ENCODE measurements around the gene ST3GAL5. TPM values are rescaled to one million over a fixed set of nuclear protein-coding genes. Genes with fewer than 3 reads are reported as not detected.

The ST3GAL5 gene
- total RNA-seq, 2 experiments from 2014 or later: 7.4 to 11.3 TPM

DNA sequence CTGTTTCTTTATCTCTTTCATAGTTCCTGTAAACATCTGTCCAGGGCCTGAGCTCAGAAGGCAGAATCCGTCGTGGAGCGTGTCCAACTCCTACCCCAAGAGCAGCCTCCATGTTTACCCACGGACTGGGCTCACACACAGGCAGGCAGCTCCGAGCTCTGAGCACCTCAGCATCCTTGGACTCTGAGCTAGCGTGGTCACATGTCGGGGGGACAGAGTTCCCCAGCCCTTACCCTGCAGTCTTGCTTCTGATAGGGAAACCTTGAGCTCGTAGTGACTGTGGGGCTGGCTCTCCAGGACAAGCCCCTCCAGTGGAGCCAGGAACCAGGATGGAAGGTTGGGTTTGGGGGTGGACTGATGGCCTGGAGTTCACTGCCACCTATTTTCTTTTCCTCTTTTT lies 15.1 kb upstream of the ST3GAL5 start:
- no TSS peak for BruUV-seq (replicated peaks)
- intact Hi-C loops (cut with micrococcal nuclease; ENCODE audit: unreplicated experiment): no loop called here
- Histone ChIP-seq H3K9me3 (ENCODE audit: low read length) (no peaks in the 10 kb centered on the region), H2AFZ (ENCODE audit: low read length) (no peak overlapping the region), H3K27ac (ENCODE audit: low read depth, low read length, poor library complexity, severe bottlenecking) (no peak overlapping the region), H4K20me1 (ENCODE audit: insufficient read depth, low read length) (no peaks in the 10 kb centered on the region), H3K4me3 (ENCODE audit: low read depth, low read length, poor library complexity, severe bottlenecking) (no peak overlapping the region), H3K79me2 (ENCODE audit: insufficient read depth, low read depth, low read length) (no peaks in the 10 kb centered on the region), H3K9me2 (ENCODE audit: insufficient read depth, low read length) (no peaks in the 10 kb centered on the region), H3K36me3 (ENCODE audit: insufficient read depth, low read length) (no peaks in the 10 kb centered on the region), H3K4me2 (ENCODE audit: low read length) (no peak overlapping the region), H3K4me1 (ENCODE audit: insufficient read depth, low read length, poor library complexity, severe bottlenecking) (no peaks in the 10 kb centered on the region)
- ChIA-PET CTCF (ENCODE audit: unreplicated experiment) (no interaction called here), POLR2A (no interaction called here)
- no peak for DNase-seq (ENCODE audit: low spot score)
- no peak for TF ChIP-seq EZH2phosphoT487 (IDR thresholded peaks at IDR 0.05; ENCODE audit: borderline replicate concordance, low read depth, low read length)
- TF ChIP-seq, protein P1, sequence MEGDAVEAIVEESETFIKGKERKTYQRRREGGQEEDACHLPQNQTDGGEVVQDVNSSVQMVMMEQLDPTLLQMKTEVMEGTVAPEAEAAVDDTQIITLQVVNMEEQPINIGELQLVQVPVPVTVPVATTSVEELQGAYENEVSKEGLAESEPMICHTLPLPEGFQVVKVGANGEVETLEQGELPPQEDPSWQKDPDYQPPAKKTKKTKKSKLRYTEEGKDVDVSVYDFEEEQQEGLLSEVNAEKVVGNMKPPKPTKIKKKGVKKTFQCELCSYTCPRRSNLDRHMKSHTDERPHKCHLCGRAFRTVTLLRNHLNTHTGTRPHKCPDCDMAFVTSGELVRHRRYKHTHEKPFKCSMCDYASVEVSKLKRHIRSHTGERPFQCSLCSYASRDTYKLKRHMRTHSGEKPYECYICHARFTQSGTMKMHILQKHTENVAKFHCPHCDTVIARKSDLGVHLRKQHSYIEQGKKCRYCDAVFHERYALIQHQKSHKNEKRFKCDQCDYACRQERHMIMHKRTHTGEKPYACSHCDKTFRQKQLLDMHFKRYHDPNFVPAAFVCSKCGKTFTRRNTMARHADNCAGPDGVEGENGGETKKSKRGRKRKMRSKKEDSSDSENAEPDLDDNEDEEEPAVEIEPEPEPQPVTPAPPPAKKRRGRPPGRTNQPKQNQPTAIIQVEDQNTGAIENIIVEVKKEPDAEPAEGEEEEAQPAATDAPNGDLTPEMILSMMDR (conservative IDR thresholded peaks at IDR 0.05; ENCODE audit: low read length): no peak

DNA sequence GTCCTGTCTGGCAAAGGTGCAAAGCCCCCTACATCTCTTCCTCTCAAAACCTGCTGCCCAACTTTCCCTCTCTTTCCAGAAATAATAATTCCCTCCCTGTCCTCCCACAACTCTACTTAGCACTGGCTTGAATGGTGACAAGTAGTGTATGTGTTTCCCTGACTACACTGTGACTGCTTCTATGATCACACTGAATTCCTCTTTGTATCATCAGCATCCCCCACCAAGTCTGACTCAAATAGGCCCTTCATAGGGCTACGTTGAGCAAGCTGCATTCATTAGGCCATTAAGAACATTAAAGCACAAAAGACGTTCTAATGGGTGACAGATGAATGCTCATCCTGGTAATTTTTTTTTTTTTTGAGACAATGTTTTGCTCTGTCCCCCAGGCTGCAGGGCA lies 13.7 kb upstream of the ST3GAL5 start:
- no peak overlapping the region for H2AFZ ChIP-seq (ENCODE audit: low read length)
- ChIA-PET CTCF (ENCODE audit: unreplicated experiment) (no interaction called here), POLR2A (no interaction called here)
- H3K4me2 ChIP-seq (ENCODE audit: low read length): no peak overlapping the region
- H3K9me2 ChIP-seq (ENCODE audit: insufficient read depth, low read length): no peaks in the 10 kb centered on the region
- no peak for DNase-seq (ENCODE audit: low spot score)
- H3K4me1 ChIP-seq (ENCODE audit: insufficient read depth, low read length, poor library complexity, severe bottlenecking): no peaks in the 10 kb centered on the region
- H4K20me1 ChIP-seq (ENCODE audit: insufficient read depth, low read length): no peaks in the 10 kb centered on the region
- TF ChIP-seq, protein P1 (conservative IDR thresholded peaks at IDR 0.05; ENCODE audit: low read length): no peak
- no peak for TF ChIP-seq EZH2phosphoT487 (IDR thresholded peaks at IDR 0.05; ENCODE audit: borderline replicate concordance, low read depth, low read length)
- H3K79me2 ChIP-seq (ENCODE audit: insufficient read depth, low read depth, low read length): no peaks in the 10 kb centered on the region
- H3K27ac ChIP-seq (ENCODE audit: low read depth, low read length, poor library complexity, severe bottlenecking): no peak overlapping the region
- intact Hi-C loops (cut with micrococcal nuclease; ENCODE audit: unreplicated experiment): no loop called here
- 0 out of 2 replicates have a peak, but pooled peaks cover 6% of the 10 kb centered on the region for H3K9me3 ChIP-seq (ENCODE audit: low read length)
- BruUV-seq (replicated peaks): no TSS peak
- H3K4me3 ChIP-seq (ENCODE audit: low read depth, low read length, poor library complexity, severe bottlenecking): no peak overlapping the region
- H3K36me3 ChIP-seq (ENCODE audit: insufficient read depth, low read length): no peaks in the 10 kb centered on the region

DNA sequence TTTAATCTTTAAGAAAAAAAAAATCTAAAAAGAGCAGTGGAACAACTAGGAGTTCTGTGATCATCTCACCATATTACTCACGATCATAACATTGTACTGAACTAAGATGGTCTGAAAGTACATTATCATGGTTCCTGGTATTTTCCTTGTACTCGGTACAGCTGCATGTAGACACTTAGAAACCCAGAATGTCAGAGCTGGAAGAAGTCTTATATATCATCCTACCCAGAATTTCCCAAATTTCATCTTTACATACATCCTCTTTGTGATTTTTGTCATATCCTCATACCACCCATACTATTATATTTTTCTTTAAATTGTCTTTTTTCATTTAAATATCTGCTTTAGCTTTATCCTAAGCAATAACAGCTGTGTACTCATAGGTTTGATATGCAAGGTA lies 12.4 kb upstream of the ST3GAL5 start:
- H2AFZ ChIP-seq (ENCODE audit: low read length): no peak overlapping the region
- BruUV-seq (replicated peaks): no TSS peak
- H3K4me3 ChIP-seq (ENCODE audit: low read depth, low read length, poor library complexity, severe bottlenecking): no peak overlapping the region
- H3K4me1 ChIP-seq (ENCODE audit: insufficient read depth, low read length, poor library complexity, severe bottlenecking): no peaks in the 10 kb centered on the region
- ChIA-PET POLR2A (interaction anchor here (0.6 to 1.0 kb wide), 3 partner anchors 12 to 15 kb away, joined by 3 read pairs; partner anchors contain the start of gene ST3GAL5), CTCF (ENCODE audit: unreplicated experiment) (no interaction called here)
- no peaks in the 10 kb centered on the region for H3K79me2 ChIP-seq (ENCODE audit: insufficient read depth, low read depth, low read length)
- H3K9me3 ChIP-seq (ENCODE audit: low read length): 0 out of 2 replicates have a peak, but pooled peaks cover 6% of the 10 kb centered on the region
- H3K27ac ChIP-seq (ENCODE audit: low read depth, low read length, poor library complexity, severe bottlenecking): no peak overlapping the region
- no peak overlapping the region for H3K4me2 ChIP-seq (ENCODE audit: low read length)
- intact Hi-C loops (cut with micrococcal nuclease; ENCODE audit: unreplicated experiment): no loop called here
- H3K36me3 ChIP-seq (ENCODE audit: insufficient read depth, low read length): no peaks in the 10 kb centered on the region
- TF ChIP-seq, protein P1 (conservative IDR thresholded peaks at IDR 0.05; ENCODE audit: low read length): no peak
- no peak for TF ChIP-seq EZH2phosphoT487 (IDR thresholded peaks at IDR 0.05; ENCODE audit: borderline replicate concordance, low read depth, low read length)
- H4K20me1 ChIP-seq (ENCODE audit: insufficient read depth, low read length): no peaks in the 10 kb centered on the region
- DNase-seq (ENCODE audit: low spot score): no peak
- no peaks in the 10 kb centered on the region for H3K9me2 ChIP-seq (ENCODE audit: insufficient read depth, low read length)

Measured in OCI-LY7 (cell line).